Stimulated activated naive CD8-positive, alpha-beta T cell treated with anti-CD3 and anti-CD28 coated beads, Interleukin-15, amount 100 ng/mL, for 72 hours (primary cell): ENCODE data around the gene ERGIC1.

ENCODE experiments used
- ATAC-seq: fragments of 150-1000 bp; cut with Tn5 transposase; 2 replicates; pipeline ENCODE4 v1.10.0; 2021; ENCODE audit warnings: mild to moderate bottlenecking, moderate library complexity
- DNase-seq, 2 donors: peaks; one replicate each; pipeline ENCODE4 v3.0.0; 2021 to 2022
- H3K27ac Mint-ChIP-seq, 2 donors: one replicate each; pipeline ENCODE4 v1.8.0; 2022; ENCODE audit warnings: mild to moderate bottlenecking in 2 of 2, mixed read lengths in 2 of 2, moderate library complexity in 2 of 2
- H3K27me3 Mint-ChIP-seq: one replicate; pipeline ENCODE4 v1.8.0; 2022; ENCODE audit warnings: mixed read lengths
- H3K4me1 Mint-ChIP-seq: one replicate; pipeline ENCODE4 v1.8.0; 2022; ENCODE audit warnings: mild to moderate bottlenecking, mixed read lengths
- H3K4me3 Mint-ChIP-seq, 2 donors: one replicate each; pipeline ENCODE4 v1.8.0; 2022; ENCODE audit warnings: mild to moderate bottlenecking in 2 of 2, mixed read lengths in 2 of 2, moderate library complexity in 1 of 2
- H3K9me3 Mint-ChIP-seq, 2 donors: one replicate each; pipeline ENCODE4 v1.8.0; 2022; ENCODE audit warnings: mixed read lengths in 2 of 2

The ERGIC1 gene

DNA sequence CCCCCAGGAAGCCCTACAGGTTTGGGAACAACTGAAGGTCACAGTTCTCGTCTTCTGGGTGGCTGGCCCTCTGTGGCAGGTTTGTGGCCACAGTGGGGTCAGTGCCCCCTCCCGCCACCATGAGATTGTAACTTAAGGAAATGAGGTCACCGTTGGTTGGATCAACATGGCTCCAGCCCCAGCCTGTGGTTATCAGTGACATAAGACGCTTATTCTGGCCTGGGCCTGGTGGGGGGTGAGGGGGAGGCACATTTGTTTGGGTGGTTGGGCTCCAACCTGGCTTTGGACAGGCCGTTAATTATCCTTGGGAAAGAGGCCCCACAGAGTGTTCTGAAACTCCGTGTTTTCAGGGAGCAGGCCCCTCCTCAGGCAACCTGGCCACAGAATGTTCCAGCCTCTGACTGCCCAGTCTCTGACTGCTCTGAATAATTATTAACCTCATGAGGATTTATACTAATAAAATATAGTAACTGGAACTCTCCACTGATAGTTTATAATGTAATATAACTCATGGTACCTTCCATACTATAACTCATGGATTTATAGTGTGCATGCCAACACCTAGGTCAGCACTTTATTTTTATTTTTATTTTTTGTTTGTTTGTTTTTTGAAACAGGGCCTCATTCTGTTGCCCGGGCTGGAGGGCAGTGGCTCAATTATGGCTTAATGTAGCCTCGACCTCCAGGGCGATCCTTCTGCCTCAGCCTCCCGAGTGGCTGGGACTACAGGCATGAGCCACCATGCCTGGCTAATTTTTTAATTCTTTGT is 67.1 kb downstream of the ERGIC1 start:
- H3K4me1 Mint-ChIP-seq: peaks cover 31% of the 10 kb centered on the region
- DNase-seq (no peak), ATAC-seq (no peak)
- H3K4me3 Mint-ChIP-seq: no peak overlapping the region
- H3K27me3 Mint-ChIP-seq: no peaks in the 10 kb centered on the region
- H3K27ac Mint-ChIP-seq: peak overlapping the region in 1 of 2 donors; percentile 78
- no peaks in the 10 kb centered on the region for H3K9me3 Mint-ChIP-seq

DNA sequence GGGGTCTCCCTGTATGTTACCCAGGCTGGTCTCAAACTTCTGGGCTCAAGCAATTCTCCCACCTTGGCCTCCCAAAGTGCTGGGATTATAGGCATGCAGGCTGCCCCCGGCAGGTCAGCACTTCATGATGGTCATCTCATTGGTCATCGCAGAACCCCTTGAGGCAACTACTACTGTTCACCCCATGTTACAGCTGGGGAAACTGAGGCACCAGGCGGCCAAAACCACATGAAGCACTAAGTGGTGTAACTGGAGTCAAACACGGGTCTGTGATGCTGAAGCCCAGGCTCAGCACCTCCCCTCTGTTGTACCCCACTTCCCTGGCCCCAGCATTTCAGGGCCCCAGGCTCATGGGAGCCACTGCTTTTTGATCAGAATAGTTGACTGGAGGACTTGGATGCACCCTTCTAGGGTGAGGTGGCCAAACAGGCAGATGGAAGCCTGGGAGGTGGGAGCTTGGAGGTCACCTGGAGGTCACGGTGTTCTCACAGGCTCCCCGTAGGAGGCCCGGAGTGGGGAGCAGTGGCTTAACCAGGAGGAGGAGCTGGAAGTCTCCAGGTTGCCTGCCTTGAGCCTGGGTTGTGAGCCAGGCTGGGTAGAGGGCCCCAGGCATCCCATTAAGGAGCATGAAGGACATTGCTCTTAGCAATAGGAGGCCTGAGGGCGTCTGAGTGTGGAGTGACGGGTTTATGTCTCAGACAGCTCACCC is 67.9 kb downstream of the ERGIC1 start:
- H3K4me1 Mint-ChIP-seq: peaks cover 31% of the 10 kb centered on the region
- H3K27ac Mint-ChIP-seq: peak overlapping the region in 1 of 2 donors; percentile 49
- H3K27me3 Mint-ChIP-seq: no peaks in the 10 kb centered on the region
- ATAC-seq (no peak), DNase-seq (no peak)
- H3K4me3 Mint-ChIP-seq: no peak overlapping the region
- no peaks in the 10 kb centered on the region for H3K9me3 Mint-ChIP-seq

DNA sequence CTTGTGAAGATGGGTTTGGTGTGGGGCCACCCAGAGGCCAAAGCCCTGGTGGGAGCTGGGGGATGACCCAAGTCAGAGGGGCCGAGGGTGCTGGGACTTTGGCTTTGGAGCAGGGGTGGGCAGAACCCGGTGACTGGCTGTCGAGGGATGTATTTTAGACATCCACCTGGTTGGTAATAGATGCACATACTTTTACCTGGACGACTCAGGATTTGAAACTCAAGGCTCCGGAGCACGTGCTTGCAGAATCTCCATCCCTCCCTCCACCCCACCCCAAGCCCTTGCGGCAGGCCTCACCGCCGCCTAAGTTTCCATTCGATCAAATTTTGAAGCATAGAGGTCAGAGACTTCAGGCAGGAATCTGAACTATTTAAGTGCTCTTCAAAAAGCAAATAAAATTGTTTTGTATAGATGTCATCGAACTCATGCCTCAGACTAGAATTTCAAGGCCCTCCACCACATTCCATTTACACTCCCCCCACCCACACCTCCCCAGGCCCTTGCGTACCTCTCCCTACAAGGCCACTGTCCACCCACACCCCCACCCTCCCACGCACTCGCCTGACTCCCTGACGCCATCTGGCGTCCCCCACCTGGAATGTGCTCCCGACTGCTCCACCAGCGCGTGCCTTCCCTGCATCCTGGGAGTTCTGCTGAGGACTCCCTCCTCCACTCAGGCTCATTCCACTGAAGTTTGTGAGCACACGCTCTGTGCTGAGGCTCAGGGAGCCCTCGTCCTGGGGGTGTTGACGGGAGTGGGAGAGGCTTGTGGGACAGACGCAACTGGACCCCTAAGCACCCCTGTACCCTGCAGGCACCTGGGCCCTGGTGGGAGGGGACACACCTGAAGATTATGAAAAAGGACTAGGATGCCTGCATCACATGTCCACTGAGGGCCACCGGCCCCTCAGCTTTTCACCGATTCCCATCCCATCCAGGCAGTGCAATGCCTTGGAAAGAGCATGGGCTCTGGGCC is 68.7 kb downstream of the ERGIC1 start:
- H3K27me3 Mint-ChIP-seq: no peaks in the 10 kb centered on the region
- no peaks in the 10 kb centered on the region for H3K9me3 Mint-ChIP-seq
- ATAC-seq: no peak
- peak overlapping the region in 1 of 2 donors; percentile 69 for H3K27ac Mint-ChIP-seq
- DNase-seq: no peak
- peaks cover 27% of the 10 kb centered on the region for H3K4me1 Mint-ChIP-seq
- H3K4me3 Mint-ChIP-seq: no peak overlapping the region

DNA sequence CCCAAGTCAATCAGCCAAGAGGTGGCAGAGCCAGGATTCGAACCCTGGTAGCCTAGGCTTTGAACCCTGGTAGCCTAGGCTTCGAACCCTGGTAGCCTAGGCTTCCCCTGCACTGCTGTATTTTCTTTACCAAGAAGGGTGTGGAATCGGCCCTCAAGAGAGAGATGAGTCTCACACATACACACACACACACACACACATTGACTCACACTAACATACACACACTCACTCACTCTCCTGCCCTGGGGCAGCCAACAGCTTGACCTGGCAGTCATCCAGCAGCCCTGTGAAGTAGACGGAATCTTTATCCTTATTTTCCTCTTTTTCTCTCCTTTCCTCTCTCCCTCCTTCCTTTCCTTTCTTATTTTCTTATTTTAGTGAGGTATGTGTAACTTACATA is 69.7 kb downstream of the ERGIC1 start:
- no peak for DNase-seq
- Mint-ChIP-seq H3K9me3 (no peaks in the 10 kb centered on the region), H3K4me1 (peaks cover 21% of the 10 kb centered on the region), H3K27ac (peak overlapping the region in 1 of 2 donors; percentile 79), H3K27me3 (no peaks in the 10 kb centered on the region), H3K4me3 (no peak overlapping the region)
- ATAC-seq: no peak

DNA sequence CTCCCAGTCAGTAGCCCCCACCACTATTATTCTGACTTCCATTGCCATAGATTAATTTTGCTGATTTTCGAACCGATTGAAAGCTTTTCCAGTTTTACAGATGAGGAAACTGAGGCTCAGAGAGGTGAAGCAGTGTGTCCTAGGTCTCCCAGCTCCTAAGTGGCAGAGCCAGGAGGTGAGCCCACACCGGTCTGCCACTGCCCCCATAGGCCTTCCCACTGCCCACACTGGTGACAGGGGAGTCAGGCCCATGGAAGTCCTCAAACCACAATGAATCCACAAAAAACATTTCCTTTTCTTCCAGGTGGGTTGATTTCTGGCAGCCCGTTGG is 70.2 kb downstream of the ERGIC1 start:
- Mint-ChIP-seq H3K4me3 (no peak overlapping the region), H3K4me1 (peaks cover 21% of the 10 kb centered on the region), H3K9me3 (no peaks in the 10 kb centered on the region), H3K27ac (peak overlapping the region in 1 of 2 donors; percentile 79), H3K27me3 (no peaks in the 10 kb centered on the region)
- ATAC-seq: no peak
- no peak for DNase-seq

DNA sequence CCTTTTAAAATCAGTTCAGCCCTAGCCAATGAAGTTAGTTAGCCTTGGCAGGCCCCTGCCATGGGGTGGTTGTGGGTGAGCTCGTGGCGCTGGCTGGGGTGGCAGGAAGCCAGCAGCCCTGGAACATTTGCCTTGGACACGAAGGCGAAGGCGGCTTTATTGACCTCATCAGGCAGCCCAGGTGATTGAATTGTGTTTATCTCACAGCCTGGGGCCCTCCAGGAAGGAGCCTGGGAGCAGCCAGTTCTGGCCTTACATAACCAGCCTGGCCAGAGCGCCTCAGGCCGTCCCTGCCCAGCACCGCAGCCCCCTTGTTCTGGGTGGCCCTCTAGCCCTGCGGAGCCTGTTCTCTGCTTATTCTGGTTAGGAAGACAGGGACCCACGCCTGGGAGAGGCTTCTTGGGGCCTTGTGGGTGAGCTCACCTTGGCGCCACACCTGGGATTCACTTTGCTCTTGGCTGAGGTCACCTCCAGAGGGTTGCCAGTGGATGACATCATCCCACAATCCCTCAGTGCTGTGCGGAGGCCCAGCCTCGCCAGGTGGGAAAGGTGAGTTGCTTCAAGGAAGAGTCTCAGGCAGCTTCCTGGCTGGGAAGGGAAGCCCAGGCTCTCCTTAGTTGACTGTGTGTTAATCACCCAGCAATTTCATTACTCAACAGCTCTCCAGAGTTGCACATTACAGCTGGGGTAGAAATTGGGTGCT is 70.7 kb downstream of the ERGIC1 start:
- Mint-ChIP-seq H3K4me1 (peaks cover 21% of the 10 kb centered on the region), H3K9me3 (no peaks in the 10 kb centered on the region), H3K27ac (peak overlapping the region in 1 of 2 donors; percentile 50), H3K27me3 (no peaks in the 10 kb centered on the region), H3K4me3 (no peak overlapping the region)
- DNase-seq (no peak), ATAC-seq (no peak)

DNA sequence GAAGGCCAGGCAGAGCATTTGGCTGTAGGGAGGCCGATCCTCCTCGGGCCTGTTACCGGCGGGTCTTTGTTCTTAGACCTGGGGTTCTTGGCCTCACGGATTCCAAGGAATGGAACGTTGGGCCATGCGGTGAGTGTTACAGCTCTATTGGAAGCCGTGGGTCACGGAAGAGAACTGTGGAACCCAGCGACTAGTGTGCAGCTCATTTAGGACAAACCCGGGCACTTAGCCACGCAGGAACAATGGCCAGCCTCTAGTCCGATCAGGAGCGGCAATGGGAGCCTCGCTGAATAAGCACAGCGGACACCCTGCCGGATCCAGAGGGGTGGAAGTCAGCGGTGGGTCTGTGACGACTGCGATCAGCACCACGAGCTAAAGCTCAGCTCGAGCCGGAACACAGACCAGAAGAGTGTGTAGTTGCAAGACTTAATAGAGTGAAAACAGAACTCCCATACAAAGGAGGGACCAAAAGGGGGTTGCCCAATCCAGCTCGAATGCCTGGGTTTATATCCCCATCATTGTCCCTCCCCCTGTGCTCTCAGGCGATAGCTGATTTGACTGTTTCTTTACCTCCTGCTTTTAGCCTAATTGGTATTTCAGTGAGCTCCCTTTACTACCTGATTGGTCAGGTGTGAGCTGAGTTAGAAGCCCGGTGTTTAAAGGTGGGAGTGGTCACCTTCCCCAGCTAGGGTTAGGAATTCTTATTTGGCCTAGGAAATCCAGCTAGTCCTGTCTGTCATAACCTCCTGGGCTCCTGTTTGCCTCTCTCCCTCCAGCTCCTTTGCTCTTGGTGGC is 71.5 kb downstream of the ERGIC1 start:
- Mint-ChIP-seq H3K27me3 (no peaks in the 10 kb centered on the region), H3K4me1 (peaks cover 21% of the 10 kb centered on the region), H3K4me3 (no peak overlapping the region), H3K9me3 (no peaks in the 10 kb centered on the region), H3K27ac (peak overlapping the region in 1 of 2 donors; percentile 50)
- DNase-seq (no peak), ATAC-seq (no peak)

DNA sequence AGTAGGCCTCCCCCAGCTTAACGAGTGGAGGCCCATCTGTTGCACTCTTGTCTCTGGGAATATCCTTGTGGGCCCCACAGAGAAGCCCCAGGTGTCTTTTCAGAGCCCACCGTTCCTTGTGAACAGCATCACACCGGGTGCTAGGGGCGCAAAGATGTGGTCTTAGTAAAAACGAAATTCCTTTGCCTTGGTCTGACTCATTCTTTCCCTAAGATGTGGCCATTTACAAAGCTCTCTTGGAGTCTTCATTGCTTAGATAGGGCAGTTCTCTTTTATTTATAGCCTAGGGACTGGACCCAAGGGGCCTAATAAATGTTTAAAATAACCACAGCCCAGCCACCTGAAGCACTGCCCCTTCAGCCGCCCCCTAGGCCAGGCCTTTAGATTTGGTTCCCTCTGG is 72.4 kb downstream of the ERGIC1 start:
- Mint-ChIP-seq H3K27ac (peak overlapping the region in 1 of 2 donors; percentile 80), H3K9me3 (no peaks in the 10 kb centered on the region), H3K4me3 (no peak overlapping the region), H3K27me3 (no peaks in the 10 kb centered on the region), H3K4me1 (peaks cover 21% of the 10 kb centered on the region)
- DNase-seq (no peak), ATAC-seq (peak; percentile 13)

DNA sequence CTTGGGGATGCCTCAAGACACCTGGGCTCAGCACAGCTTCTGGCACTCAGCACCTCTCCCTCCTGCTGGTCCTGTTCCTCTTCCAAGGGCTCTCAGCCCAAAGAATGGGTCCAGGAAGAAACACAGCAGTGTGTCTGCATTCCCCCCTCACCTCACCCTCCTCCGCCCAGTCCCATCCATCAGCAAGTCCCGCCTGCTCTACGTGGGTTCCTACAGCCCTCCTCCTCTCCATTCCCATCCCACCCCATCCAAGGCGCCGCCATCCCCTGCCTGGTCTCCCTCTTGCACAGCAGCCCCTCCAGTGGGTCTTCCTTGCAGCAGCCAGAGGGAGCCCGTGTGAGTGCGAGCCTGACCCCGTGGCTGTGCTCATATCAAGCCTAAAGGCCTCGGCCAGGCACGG is 72.8 kb downstream of the ERGIC1 start:
- H3K27ac Mint-ChIP-seq: no peak overlapping the region
- ATAC-seq (no peak), DNase-seq (no peak)
- H3K4me3 Mint-ChIP-seq: no peak overlapping the region
- H3K27me3 Mint-ChIP-seq: no peaks in the 10 kb centered on the region
- H3K4me1 Mint-ChIP-seq: peaks cover 21% of the 10 kb centered on the region
- H3K9me3 Mint-ChIP-seq: no peaks in the 10 kb centered on the region

DNA sequence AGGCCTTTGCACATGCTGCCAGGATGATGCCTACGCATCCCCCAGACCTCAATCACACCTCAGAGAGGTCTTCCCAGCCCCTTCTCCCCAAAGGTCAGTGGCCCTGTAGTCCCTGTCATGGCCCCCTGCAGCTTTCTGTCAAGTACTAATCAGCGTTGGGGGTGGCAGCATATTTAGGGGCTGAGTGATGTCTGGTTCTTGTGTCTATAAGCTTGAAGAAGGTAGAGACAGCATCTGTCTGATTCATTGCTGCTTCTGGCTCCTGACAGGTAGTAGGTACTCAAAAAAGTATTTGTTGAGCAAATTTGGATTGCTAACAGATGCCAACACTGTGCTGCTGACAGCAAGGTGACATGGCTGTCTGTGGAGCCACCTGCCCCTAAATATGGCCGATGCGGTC is 73.6 kb downstream of the ERGIC1 start:
- Mint-ChIP-seq H3K4me3 (no peak overlapping the region), H3K4me1 (peaks cover 15% of the 10 kb centered on the region), H3K27ac (peak overlapping the region in 1 of 2 donors; percentile 12), H3K27me3 (no peaks in the 10 kb centered on the region), H3K9me3 (no peaks in the 10 kb centered on the region)
- ATAC-seq (no peak), DNase-seq (no peak)

DNA sequence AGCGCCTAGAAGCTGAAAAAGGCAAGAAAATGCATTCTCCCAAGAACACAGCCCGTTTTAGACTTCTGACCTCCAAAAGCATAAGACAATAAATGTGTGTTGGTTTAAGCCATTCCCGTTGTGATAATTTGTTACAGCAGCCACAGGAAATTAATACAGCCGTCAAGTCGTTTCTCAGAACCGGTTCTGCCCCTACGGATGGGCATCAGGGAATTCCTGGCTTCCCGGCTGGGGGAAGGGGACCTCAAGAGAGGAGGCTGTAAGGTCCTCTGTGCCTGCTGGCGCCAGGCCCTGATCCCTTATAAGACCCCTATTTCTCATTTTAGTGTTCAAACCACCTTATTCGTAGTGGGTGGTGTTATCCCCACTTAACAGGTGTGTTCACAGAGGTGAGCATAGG is 74.6 kb downstream of the ERGIC1 start:
- Mint-ChIP-seq H3K27ac (no peak overlapping the region), H3K27me3 (no peaks in the 10 kb centered on the region), H3K4me1 (peaks cover 15% of the 10 kb centered on the region), H3K9me3 (no peaks in the 10 kb centered on the region), H3K4me3 (no peak overlapping the region)
- no peak for ATAC-seq
- DNase-seq: no peak

DNA sequence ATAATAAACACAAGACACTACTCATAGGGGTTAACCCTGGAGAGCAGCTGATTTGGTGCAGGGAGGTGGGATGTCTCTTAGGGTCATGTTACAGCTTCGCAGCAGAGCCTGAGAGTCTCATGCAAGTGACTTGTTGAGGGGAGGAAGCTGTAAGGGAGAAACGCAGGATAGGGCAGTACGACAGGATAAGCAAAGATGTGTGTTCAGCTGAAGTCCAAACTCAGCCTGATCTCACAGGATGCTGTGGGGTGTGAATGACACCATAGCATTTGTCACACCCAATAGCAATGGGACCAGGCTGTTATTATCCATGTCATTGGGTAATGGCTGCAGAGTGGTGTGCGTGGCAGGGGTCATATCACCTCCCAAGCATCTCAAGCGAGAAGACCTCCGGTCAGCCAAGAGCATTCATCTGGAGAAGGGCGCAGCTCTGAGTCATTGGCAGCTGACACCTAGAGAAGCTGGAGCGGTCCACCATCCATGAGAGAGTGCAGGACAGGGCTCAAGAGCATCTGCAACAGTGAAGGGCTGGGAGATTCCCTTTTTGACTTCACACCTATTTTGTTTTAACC is 76.0 kb downstream of the ERGIC1 start:
- no peak overlapping the region for H3K4me3 Mint-ChIP-seq
- peaks cover 15% of the 10 kb centered on the region for H3K4me1 Mint-ChIP-seq
- no peaks in the 10 kb centered on the region for H3K27me3 Mint-ChIP-seq
- no peaks in the 10 kb centered on the region for H3K9me3 Mint-ChIP-seq
- ATAC-seq: no peak
- no peak for DNase-seq
- peak overlapping the region in 1 of 2 donors; percentile 44 for H3K27ac Mint-ChIP-seq

DNA sequence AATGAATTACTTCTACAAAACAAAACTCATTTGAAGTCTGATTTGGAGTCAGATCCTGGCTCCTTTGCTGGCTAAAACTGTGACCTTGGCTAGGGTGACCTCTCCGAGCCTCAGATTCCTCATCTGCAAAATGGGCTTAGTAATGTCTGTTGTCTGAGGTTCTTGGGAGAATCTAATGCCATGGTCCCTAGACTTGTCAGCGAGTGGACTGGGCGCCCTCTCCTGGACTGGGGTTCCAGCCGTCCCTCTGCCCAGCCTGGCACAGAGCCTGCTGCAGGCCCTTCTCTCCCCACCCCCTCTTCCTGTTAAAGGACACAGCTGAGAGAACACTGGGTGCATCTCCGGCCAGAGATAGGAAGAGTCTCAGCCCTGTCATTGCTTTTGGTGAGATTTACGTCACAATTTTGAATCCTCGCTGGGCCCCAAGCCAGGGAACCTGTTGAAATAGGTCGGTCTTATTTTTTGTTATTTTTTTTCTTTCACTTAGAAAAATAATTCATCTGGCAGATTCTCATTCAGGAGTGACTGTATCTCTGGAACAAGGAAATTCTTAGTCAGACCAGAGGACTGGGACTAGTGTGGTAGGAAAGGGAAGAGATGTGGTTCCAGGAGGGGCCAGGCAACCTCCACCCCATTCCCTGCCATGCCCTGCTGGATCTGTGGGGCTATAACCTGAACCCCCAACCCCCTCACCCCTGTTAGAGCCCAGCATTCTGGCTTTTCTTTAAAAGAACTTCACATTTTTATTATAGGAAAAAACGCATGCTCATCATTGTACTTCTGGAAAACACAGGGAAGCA is 77.0 kb downstream of the ERGIC1 start:
- DNase-seq: peak in 1 of 2 donors; percentile 22
- no peaks in the 10 kb centered on the region for H3K27me3 Mint-ChIP-seq
- peaks cover 13% of the 10 kb centered on the region for H3K4me1 Mint-ChIP-seq
- no peaks in the 10 kb centered on the region for H3K9me3 Mint-ChIP-seq
- H3K27ac Mint-ChIP-seq: no peak overlapping the region
- ATAC-seq: peak; percentile 65
- H3K4me3 Mint-ChIP-seq: no peak overlapping the region

DNA sequence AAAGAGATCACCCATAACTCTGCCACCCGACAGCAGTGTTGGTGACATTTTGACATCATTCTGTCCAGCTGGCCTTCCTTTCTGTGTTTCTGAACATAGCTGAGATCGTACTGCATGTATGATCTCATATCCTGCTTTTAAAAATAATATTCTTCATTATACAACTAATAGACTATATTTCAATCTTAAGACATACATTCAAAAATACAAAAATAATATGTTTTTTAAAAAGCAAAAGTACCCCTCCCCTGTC is 77.5 kb downstream of the ERGIC1 start:
- no peak for ATAC-seq
- Mint-ChIP-seq H3K27me3 (no peaks in the 10 kb centered on the region), H3K9me3 (no peaks in the 10 kb centered on the region), H3K4me1 (peaks cover 8% of the 10 kb centered on the region), H3K4me3 (no peak overlapping the region), H3K27ac (peak overlapping the region in 1 of 2 donors; percentile 34)
- DNase-seq: no peak
